UCSD-AML1 (cell line): ENCODE results near the gene DBN1.

Source experiments
- DNase-seq: peaks from one replicate; lab custom pipeline; 2025; ENCODE audit not compliant: unreplicated experiment; lab: John Stamatoyannopoulos, UW

The DBN1 gene

DNA sequence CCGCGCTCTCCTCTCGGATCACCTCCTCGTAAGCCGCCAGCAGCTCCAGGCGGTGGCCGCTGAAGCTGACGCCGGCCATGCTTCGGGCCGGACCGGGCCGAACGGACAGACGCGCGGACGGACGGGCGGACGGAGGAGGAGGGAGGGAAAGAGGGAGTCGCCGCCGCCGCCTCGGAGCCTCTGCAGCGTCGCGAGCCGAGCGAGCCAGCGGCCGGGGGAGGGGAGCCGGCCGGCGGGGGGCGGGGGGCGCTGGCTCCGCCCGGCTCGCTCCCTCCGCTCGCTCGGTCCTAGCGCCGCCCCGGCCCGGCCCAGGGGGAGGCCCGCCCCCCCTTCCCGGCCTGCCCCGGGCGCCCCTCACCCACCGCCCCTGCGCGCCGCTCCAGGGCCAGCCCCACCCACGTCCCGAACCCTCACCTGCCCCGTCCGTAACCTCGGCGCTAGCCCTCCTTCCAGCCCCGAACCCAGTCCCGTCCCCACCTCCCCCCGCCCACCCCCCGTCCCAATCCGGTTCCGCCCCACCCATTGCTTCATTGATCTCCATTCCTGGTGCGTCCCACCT lies at the start of gene DBN1:
TSS of gene DBN1 (minus strand) at position 192 of the 559 bp plus-strand sequence. CDS start at position 79, 113 bp downstream.
- peak; percentile 58 for DNase-seq

GRCh38 chr5:177520916-177521513 lies 47.6 kb upstream of the DBN1 start:
- no peak for DNase-seq

DNA sequence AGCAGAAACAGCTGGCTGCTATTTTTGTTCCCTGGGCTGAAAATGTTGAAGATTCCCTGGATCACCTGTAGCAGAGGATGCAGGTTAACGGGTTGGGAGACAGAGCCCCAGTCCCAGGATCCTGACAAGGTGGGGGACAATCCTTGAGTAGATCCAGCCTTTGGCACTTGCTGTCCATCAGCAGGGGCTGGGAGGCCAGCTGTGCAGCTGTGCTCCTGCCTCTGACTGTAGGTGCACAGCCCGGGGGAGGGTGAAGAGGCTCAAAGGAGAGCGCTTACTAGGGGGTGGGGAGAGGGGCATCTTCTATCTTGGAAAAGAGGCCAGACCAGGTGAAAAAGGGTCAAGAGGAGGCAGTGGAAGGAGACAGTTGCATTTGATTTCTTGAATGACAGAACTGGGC lies 46.8 kb upstream of the DBN1 start:
- no peak for DNase-seq

- no peak for DNase-seq
These were observed 46.2 kb upstream of the DBN1 start for GRCh38 chr5:177519463-177520235.

- peak; percentile 98 for DNase-seq
These were observed 43.5 kb upstream of the DBN1 start, which contains the start of gene DDX41 for GRCh38 chr5:177516601-177517568. Gene DDX41 (minus strand): TSS chr5:177516961. CDS start chr5:177516945, 16 bp downstream.

DNA sequence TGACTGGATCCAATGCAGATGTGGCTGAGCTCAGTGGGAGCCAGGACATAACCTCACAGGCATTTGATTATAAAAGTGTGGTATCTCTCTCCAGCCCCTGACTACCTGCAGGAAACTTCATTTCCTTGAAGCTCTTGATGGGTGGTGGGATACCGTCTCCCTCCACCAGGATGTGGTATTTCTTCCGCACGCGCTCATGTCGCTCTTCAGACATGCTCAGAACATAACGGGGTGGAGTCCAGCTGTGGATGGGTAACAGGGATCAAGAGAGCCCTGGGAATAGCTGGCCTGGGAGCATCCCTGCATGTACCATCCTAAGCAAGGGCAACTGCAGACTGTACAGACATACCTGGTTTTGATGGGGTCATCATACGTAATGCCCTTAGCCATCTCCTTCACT lies 42.1 kb upstream of the DBN1 start:
- DNase-seq = no peak

- DNase-seq = no peak
These were observed 41.1 kb upstream of the DBN1 start for GRCh38 chr5:177514541-177514940.

- no peak for DNase-seq
These were observed 40.1 kb upstream of the DBN1 start for GRCh38 chr5:177513500-177513899.

GRCh38 chr5:177512736-177513380 lies 39.4 kb upstream of the DBN1 start:
- no peak for DNase-seq

GRCh38 chr5:177511796-177512675 lies 38.6 kb upstream of the DBN1 start:
- no peak for DNase-seq

GRCh38 chr5:177511181-177511580 lies 37.7 kb upstream of the DBN1 start:
- DNase-seq = no peak

GRCh38 chr5:177510567-177511053 lies 37.2 kb upstream of the DBN1 start:
- DNase-seq = no peak

- DNase-seq = peak; percentile 37
These were observed 36.6 kb upstream of the DBN1 start for GRCh38 chr5:177509991-177510566.

DNA sequence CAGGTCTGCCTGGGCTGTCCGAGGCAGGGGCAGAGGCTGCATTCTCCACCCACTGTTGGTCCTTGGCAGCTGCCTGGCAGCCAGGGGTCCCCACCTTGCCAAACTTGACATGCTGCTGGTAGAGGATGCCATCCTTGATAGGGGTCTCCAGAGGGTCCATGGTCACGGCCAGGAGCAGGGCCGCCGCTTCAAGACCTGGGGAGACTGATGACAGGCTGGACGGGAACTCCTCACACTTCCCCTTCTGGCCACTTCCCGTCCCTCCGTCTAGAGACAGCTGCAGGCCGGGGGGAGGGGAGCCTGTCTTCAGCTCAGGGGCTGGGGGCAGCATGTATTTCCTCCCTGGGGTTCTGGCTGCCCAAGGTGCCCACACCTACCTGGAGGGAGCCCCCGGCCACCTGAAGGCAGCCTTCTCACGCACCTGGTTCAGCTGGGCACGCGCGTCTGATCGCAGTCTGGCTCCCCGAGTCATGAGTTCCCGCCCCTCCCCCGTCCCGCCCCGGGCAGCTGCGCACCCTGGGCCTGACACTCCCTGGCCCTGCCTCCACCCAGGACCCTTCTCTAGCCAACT lies 36.0 kb upstream of the DBN1 start, which contains the start of gene DOK3:
TSS of gene DOK3 (minus strand) at position 446 of the 571 bp plus-strand sequence. CDS start at position 160, 286 bp downstream.
- DNase-seq = peak; percentile 67

DNA sequence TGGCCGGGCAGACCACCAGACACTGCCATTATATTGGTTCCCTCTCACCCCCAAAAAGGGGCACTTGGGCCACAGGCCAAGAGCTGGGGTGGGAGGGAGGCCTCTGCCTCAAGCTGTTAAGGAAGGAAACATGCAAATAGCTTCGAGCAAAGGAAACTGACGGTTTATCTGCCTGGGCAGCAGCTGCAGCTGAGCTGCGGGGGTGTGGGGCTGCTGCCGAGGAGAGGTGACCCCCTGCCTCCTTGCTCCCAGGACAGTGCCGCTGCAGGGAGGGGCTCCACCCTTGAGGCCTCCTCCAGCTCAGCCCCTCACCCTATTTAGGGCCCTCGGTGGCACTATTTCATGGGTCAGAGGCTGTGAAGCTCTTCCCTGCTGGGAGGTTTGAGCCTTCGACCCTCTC lies 35.4 kb upstream of the DBN1 start:
- DNase-seq = peak; percentile 66

GRCh38 chr5:177508221-177508611 lies 34.8 kb upstream of the DBN1 start:
- DNase-seq = no peak

DNA sequence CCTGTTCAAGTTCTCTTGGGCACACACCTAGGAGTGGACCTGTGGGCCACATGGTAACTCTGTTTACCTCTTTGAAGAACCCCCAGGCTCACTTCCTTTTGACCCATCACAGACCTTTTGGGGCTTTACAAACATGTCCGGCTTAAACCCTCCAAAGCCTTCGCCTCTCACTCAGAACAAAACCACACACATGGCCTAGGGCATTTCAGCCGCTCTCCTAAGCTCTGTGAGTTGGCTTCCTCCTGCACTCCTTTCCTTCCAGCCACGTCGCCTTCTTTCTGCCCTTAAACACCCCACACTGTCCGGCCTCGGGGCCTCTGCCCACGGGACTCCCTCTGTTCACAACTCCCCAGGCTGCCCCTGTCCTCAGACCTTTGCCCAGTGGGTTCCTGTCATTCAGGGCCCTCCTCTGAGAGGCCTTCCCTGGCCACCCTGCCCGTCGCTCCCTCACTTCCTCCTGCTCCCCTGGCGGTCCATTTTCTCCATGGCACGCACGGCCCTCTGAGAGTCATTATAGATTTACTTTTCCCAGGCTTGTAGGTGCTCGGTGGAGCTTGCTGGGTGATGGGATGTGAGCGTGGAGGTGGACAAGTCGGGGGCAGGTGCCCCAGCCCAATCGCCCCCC lies 34.3 kb upstream of the DBN1 start:
- DNase-seq = peak; percentile 54

- peak; percentile 43 for DNase-seq
These were observed 33.7 kb upstream of the DBN1 start for GRCh38 chr5:177507165-177507564.
